Liver (tissue), 9 donors: ENCODE data around the gene ZNF57. TPM values are rescaled to one million over a fixed set of nuclear protein-coding genes. Genes with fewer than 3 reads are reported as not detected.

Experiments
- DNase-seq: peaks from one replicate; pipeline ENCODE4 v3.0.0-alpha.2; 2017; ENCODE audit warnings: low spot score
- H3K27ac ChIP-seq, 2 donors: one replicate each; pipeline ENCODE4 v1.7.0; 2013; ENCODE audit warnings: inconsistent platforms in 2 of 2, low read length in 2 of 2, control low read depth in 1 of 2, low read depth in 1 of 2, mild to moderate bottlenecking in 1 of 2
- H3K27me3 ChIP-seq, 4 donors: one replicate each; pipeline versions ENCODE4 v1.6.1 to v1.7.0; 2013; ENCODE audit warnings: low read length in 3 of 4, inconsistent platforms in 1 of 4, mild to moderate bottlenecking in 1 of 4, moderate library complexity in 1 of 4; ENCODE audit not compliant: control insufficient read depth in 4 of 4, insufficient read depth in 4 of 4
- H3K36me3 ChIP-seq, 4 donors: one replicate each; pipeline versions ENCODE4 v1.6.1 to v1.7.0; 2013; ENCODE audit warnings: low read length in 3 of 4, mild to moderate bottlenecking in 3 of 4, low read depth in 1 of 4, moderate library complexity in 1 of 4; ENCODE audit not compliant: control insufficient read depth in 4 of 4, insufficient read depth in 3 of 4
- H3K4me1 ChIP-seq, 4 donors: one replicate each; pipeline versions ENCODE4 v1.6.1 to v1.7.0; 2013; ENCODE audit warnings: low read length in 3 of 4, mild to moderate bottlenecking in 3 of 4, moderate library complexity in 1 of 4; ENCODE audit not compliant: control insufficient read depth in 4 of 4, insufficient read depth in 4 of 4
- H3K4me3 ChIP-seq, 3 donors: one replicate each; pipeline versions ENCODE4 v1.6.1 to v1.7.0; 2013; ENCODE audit warnings: low read length in 3 of 3, control low read depth in 1 of 3, low read depth in 1 of 3, mild to moderate bottlenecking in 1 of 3
- H3K9ac ChIP-seq, 2 donors: one replicate each; pipeline ENCODE4 v1.7.0; 2013; ENCODE audit warnings: low read length in 2 of 2, mild to moderate bottlenecking in 2 of 2, moderate library complexity in 2 of 2, control low read depth in 1 of 2, low read depth in 1 of 2
- H3K9me3 ChIP-seq, 4 donors: one replicate each; pipeline versions ENCODE4 v1.6.1 to v1.7.0; 2013; ENCODE audit warnings: low read length in 3 of 4; ENCODE audit not compliant: control insufficient read depth in 4 of 4
- FOXA1 ChIP-seq: IDR thresholded peaks from 2 replicates; pipeline ENCODE4 v1.6.1; 2016; ENCODE audit warnings: antibody characterized with exemption
- GABPA ChIP-seq, 2 donors: IDR thresholded peaks in 1 of 2; conservative IDR thresholded peaks in 1 of 2; 2 replicates each; pipeline ENCODE4 v1.6.1; 2016; ENCODE audit warnings: antibody characterized with exemption in 2 of 2, mild to moderate bottlenecking in 1 of 2, moderate library complexity in 1 of 2
- HNF4A ChIP-seq, 2 donors: conservative IDR thresholded peaks; 2 replicates each; pipeline ENCODE4 v1.6.1; 2016; ENCODE audit warnings: antibody characterized with exemption in 2 of 2, mild to moderate bottlenecking in 2 of 2
- HNF4G ChIP-seq: IDR thresholded peaks from 2 replicates; pipeline ENCODE4 v1.6.1; 2016; ENCODE audit warnings: antibody characterized with exemption
- JUND ChIP-seq, 2 donors: IDR thresholded peaks; 2 replicates each; pipeline ENCODE4 v1.6.1; 2016; ENCODE audit warnings: antibody characterized with exemption in 2 of 2
- NR2F2 ChIP-seq: IDR thresholded peaks from 2 replicates; pipeline ENCODE4 v1.6.1; 2016; ENCODE audit warnings: antibody characterized with exemption
- RAD21 ChIP-seq, 2 donors: IDR thresholded peaks; 2 replicates each; pipeline ENCODE4 v1.6.1; 2016; ENCODE audit warnings: antibody characterized with exemption in 2 of 2, mild to moderate bottlenecking in 2 of 2
- RXRA ChIP-seq, 2 donors: IDR thresholded peaks; 2 replicates each; pipeline ENCODE4 v1.6.1; 2017 to 2018; ENCODE audit warnings: antibody characterized with exemption in 2 of 2, mild to moderate bottlenecking in 1 of 2
- SP1 ChIP-seq: IDR thresholded peaks from 2 replicates; pipeline ENCODE4 v1.6.1; 2018; ENCODE audit warnings: antibody characterized with exemption, mild to moderate bottlenecking
- TAF1 ChIP-seq: conservative IDR thresholded peaks from 2 replicates; pipeline ENCODE4 v1.6.1; 2016; ENCODE audit warnings: antibody characterized with exemption, mild to moderate bottlenecking
- YY1 ChIP-seq: IDR thresholded peaks from 2 replicates; pipeline ENCODE4 v1.6.1; 2016; ENCODE audit warnings: antibody characterized with exemption, mild to moderate bottlenecking
- WGBS: extraction: QIAGEN DNeasy Blood & Tissue Kit; methylation state at CpG from one replicate; pipeline ENCODE4 v1.1.7; 2013; 5-methylcytosine and 5-hydroxymethylcytosine counted together
- polyA plus RNA-seq, 2 donors: library from polyadenylated mRNA; stranded (reverse) in 1 of 2; unstranded in 1 of 2; fragments of 200-250 nt in 1 of 2; fragments of >200 nt in 1 of 2; fragmentation: Nextera tagmentation in 1 of 2; extraction: Ambion mirVana in 1 of 2; gene quantifications; one replicate each; pipeline versions ENCODE4 v1.2.1 to v1.2.3, GENCODE V29; 2013 to 2015
- total RNA-seq, 2 donors: library from RNA; depleted of rRNA; stranded (reverse); fragments of >200 nt; gene quantifications; one replicate each; pipeline ENCODE4 v1.2.3, GENCODE V29; 2014
- TF ChIP-seq, protein P1 (sequence below): IDR thresholded peaks from 2 replicates; pipeline ENCODE4 v1.6.1; 2016; ENCODE audit warnings: antibody characterized with exemption
- TF ChIP-seq, protein P2 (sequence below): IDR thresholded peaks from 2 replicates; pipeline ENCODE4 v1.6.1; 2016; ENCODE audit warnings: antibody characterized with exemption
- TF ChIP-seq, protein P3 (sequence below): fragments of 150-350 bp; IDR thresholded peaks from 2 replicates; pipeline ENCODE4 v1.5.1; 2017; ENCODE audit warnings: improper control_type of control experiment, low read depth, low read length; ENCODE audit not compliant: missing input control
- TF ChIP-seq, protein P4 (sequence below): IDR thresholded peaks from 2 replicates; pipeline ENCODE4 v1.6.1; 2016; ENCODE audit warnings: antibody characterized with exemption, mild to moderate bottlenecking
- TF ChIP-seq, protein P5 (sequence below): IDR thresholded peaks from 2 replicates; pipeline ENCODE4 v1.6.1; 2016; ENCODE audit warnings: antibody characterized with exemption
- donor health status: healthy.
- donor health status: healthy.
- donor health status: healthy.
- donor health status: healthy.
- donor health status: healthy.

Gene ZNF57
- total and polyA plus RNA-seq, 4 donors, result 1.3 to 2.8 (median 1.8) TPM

DNA sequence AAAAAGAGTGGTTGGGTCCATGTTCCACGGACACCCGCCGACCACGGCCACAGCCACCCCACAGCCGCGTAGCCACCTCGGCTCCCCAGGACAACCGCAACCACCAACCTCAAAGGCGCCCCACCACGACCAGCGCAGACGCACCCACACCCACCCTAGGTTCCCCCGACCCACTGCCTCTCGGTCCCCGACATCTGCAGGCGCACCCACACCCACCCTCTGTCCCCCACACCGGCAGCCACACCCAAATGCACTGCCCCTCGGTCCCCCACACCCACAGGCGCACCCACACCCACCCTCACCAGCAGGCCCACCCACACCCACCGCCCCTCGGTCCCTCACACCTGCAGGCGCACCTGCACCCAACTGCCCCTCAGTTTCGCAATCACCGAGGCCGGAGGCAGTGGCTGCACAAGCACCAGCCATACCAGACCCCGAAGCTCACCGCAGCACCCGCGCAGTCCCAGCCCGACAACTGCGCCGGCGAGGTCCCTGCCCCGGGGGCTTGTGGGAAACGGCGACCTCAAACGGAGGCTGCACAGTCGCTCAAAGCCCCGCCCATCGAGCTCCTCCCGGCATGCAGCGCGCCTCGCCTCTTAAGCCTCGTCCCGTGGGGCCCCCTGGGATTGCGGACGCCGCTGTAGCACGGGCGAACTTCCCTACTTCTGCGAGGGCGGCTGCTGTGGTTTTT, 25.8 kb downstream of the ZNF57 start (continued):
- TF ChIP-seq, protein P1, sequence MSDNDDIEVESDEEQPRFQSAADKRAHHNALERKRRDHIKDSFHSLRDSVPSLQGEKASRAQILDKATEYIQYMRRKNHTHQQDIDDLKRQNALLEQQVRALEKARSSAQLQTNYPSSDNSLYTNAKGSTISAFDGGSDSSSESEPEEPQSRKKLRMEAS, result no peak
- TF ChIP-seq RXRA (IDR thresholded peaks at IDR 0.05) (no peak), RAD21 (IDR thresholded peaks at IDR 0.05) (no peak), GABPA (IDR thresholded peaks at IDR 0.05 in 1 of 2, conservative IDR thresholded peaks at IDR 0.05 in 1 of 2) (no peak), HNF4A (conservative IDR thresholded peaks at IDR 0.05) (no peak), HNF4G (no peak), TAF1 (no peak), JUND (IDR thresholded peaks at IDR 0.05) (no peak)
- TF ChIP-seq, protein P2, sequence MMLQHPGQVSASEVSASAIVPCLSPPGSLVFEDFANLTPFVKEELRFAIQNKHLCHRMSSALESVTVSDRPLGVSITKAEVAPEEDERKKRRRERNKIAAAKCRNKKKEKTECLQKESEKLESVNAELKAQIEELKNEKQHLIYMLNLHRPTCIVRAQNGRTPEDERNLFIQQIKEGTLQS, result no peak

DNA sequence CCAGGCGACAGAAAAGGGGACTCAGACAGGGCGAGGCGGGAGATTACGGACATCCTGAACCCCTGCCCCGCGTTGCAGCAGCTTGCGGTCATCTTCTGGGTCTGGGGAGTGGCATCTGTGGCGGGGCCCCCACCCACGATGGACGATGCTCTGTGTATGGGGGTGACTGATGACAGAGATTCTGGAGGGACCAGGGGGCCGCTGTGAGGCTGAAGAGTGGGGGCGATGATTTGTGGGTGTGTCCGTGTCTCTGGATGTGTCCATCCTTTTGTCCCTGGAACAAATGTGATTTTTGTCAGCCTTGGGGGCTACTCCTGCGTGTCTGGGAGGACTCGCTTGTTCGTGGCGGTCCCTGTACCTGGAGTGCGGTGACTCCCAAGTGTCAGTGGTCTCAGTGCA, 26.3 kb downstream of the ZNF57 start:
- 94% methylated on average over 18 of the region's 18 CpGs for WGBS

More for the DNA sequence above, 26.3 kb downstream of the ZNF57 start:
- Histone ChIP-seq H3K27me3 (no peaks in the 10 kb centered on the region), H3K4me1 (no peaks in the 10 kb centered on the region), H3K9me3 (peaks cover 0 to 10% (median 4%) of the 10 kb centered on the region in 4 donors), H3K9ac (no peak overlapping the region), H3K36me3 (peaks cover 0 to 6% (median 4%) of the 10 kb centered on the region in 4 donors), H3K27ac (no peak overlapping the region), H3K4me3 (no peak overlapping the region)
- no peak for DNase-seq
- TF ChIP-seq RAD21 (IDR thresholded peaks at IDR 0.05) (no peak), NR2F2 (no peak), YY1 (no peak), SP1 (no peak), TAF1 (no peak), JUND (IDR thresholded peaks at IDR 0.05) (no peak), FOXA1 (no peak), RXRA (IDR thresholded peaks at IDR 0.05) (no peak), HNF4A (conservative IDR thresholded peaks at IDR 0.05) (no peak)
- TF ChIP-seq, protein P3, sequence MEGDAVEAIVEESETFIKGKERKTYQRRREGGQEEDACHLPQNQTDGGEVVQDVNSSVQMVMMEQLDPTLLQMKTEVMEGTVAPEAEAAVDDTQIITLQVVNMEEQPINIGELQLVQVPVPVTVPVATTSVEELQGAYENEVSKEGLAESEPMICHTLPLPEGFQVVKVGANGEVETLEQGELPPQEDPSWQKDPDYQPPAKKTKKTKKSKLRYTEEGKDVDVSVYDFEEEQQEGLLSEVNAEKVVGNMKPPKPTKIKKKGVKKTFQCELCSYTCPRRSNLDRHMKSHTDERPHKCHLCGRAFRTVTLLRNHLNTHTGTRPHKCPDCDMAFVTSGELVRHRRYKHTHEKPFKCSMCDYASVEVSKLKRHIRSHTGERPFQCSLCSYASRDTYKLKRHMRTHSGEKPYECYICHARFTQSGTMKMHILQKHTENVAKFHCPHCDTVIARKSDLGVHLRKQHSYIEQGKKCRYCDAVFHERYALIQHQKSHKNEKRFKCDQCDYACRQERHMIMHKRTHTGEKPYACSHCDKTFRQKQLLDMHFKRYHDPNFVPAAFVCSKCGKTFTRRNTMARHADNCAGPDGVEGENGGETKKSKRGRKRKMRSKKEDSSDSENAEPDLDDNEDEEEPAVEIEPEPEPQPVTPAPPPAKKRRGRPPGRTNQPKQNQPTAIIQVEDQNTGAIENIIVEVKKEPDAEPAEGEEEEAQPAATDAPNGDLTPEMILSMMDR, result no peak
- TF ChIP-seq, protein P4, sequence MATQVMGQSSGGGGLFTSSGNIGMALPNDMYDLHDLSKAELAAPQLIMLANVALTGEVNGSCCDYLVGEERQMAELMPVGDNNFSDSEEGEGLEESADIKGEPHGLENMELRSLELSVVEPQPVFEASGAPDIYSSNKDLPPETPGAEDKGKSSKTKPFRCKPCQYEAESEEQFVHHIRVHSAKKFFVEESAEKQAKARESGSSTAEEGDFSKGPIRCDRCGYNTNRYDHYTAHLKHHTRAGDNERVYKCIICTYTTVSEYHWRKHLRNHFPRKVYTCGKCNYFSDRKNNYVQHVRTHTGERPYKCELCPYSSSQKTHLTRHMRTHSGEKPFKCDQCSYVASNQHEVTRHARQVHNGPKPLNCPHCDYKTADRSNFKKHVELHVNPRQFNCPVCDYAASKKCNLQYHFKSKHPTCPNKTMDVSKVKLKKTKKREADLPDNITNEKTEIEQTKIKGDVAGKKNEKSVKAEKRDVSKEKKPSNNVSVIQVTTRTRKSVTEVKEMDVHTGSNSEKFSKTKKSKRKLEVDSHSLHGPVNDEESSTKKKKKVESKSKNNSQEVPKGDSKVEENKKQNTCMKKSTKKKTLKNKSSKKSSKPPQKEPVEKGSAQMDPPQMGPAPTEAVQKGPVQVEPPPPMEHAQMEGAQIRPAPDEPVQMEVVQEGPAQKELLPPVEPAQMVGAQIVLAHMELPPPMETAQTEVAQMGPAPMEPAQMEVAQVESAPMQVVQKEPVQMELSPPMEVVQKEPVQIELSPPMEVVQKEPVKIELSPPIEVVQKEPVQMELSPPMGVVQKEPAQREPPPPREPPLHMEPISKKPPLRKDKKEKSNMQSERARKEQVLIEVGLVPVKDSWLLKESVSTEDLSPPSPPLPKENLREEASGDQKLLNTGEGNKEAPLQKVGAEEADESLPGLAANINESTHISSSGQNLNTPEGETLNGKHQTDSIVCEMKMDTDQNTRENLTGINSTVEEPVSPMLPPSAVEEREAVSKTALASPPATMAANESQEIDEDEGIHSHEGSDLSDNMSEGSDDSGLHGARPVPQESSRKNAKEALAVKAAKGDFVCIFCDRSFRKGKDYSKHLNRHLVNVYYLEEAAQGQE, result no peak
- TF ChIP-seq, protein P5, sequence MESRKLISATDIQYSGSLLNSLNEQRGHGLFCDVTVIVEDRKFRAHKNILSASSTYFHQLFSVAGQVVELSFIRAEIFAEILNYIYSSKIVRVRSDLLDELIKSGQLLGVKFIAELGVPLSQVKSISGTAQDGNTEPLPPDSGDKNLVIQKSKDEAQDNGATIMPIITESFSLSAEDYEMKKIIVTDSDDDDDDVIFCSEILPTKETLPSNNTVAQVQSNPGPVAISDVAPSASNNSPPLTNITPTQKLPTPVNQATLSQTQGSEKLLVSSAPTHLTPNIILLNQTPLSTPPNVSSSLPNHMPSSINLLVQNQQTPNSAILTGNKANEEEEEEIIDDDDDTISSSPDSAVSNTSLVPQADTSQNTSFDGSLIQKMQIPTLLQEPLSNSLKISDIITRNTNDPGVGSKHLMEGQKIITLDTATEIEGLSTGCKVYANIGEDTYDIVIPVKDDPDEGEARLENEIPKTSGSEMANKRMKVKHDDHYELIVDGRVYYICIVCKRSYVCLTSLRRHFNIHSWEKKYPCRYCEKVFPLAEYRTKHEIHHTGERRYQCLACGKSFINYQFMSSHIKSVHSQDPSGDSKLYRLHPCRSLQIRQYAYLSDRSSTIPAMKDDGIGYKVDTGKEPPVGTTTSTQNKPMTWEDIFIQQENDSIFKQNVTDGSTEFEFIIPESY, result no peak
